ENCODE data around the gene PHF13. TPM values are rescaled to one million over a fixed set of nuclear protein-coding genes. Genes with fewer than 3 reads are reported as not detected.
A peak's percentile ranks its signal among the peaks of the same experiment; 100 is the strongest.

Gene PHF13
- total and polyA plus RNA-seq, 9 of the 15 experiments (the other 6 are each of a cell fraction or from before 2014, with no cell fraction given) = 1.8 to 36.1 (median 11.7) TPM

DNA sequence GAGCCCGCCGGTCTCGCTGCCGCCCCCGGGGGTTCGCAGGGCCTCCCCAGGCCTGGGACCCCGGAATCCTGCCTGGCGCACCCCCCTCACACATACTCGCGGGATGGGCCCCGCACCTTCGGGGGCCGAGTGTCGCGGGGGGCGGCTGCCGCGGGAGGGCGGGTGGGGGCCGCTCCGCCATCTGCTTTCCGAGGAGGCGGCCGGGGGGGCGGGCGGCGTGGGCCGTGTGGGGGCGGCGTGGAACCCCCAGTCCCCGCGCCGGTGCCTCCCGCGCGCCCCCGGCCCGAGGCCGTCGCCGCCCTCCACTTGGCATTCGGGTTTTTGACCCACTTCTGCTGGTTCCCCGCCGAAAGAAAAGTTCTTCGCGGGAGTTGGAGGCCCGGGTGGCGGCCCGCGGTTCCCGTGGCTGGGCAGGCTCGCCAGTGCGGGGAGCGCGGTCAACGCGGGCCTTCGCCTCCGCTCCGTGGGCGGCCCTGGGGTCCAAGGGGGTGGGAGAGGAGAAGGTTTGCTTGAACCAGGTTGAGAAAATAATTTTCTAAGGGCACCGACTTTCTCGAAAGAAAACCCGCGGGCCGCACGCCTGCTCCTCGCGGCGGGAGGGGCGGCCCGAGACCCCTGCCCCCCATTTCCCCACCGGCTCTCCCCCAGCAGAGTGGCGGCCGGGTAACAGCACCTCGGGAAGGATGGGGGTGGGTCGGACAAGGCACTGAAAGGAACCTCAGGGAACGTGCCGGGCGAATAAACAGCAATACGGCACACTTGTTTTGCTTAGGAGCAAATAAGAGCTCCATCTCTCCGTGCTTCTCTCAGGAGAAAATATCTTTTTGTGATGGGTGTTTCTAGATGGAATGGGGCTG is 1.6 kb downstream of the PHF13 start (continued):
- TF ChIP-seq, protein P1, sequence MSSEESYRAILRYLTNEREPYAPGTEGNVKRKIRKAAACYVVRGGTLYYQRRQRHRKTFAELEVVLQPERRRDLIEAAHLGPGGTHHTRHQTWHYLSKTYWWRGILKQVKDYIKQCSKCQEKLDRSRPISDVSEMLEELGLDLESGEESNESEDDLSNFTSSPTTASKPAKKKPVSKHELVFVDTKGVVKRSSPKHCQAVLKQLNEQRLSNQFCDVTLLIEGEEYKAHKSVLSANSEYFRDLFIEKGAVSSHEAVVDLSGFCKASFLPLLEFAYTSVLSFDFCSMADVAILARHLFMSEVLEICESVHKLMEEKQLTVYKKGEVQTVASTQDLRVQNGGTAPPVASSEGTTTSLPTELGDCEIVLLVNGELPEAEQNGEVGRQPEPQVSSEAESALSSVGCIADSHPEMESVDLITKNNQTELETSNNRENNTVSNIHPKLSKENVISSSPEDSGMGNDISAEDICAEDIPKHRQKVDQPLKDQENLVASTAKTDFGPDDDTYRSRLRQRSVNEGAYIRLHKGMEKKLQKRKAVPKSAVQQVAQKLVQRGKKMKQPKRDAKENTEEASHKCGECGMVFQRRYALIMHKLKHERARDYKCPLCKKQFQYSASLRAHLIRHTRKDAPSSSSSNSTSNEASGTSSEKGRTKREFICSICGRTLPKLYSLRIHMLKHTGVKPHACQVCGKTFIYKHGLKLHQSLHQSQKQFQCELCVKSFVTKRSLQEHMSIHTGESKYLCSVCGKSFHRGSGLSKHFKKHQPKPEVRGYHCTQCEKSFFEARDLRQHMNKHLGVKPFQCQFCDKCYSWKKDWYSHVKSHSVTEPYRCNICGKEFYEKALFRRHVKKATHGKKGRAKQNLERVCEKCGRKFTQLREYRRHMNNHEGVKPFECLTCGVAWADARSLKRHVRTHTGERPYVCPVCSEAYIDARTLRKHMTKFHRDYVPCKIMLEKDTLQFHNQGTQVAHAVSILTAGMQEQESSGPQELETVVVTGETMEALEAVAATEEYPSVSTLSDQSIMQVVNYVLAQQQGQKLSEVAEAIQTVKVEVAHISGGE (CRISPR knock-in tag; IDR thresholded peaks at IDR 0.05) = 0 out of 6 replicates have a peak, but pooled peaks of 1 of the 3 experiments have one; percentile 6
- TF ChIP-seq CBX5 (IDR thresholded peaks at IDR 0.05; ENCODE audit: borderline replicate concordance, low read depth) (no peak), RAD21 (CRISPR knock-in tag; conservative IDR thresholded peaks at IDR 0.05 in 1 of 2, IDR thresholded peaks at IDR 0.05 in 1 of 2) (no peak), ZNF57 (CRISPR knock-in tag; IDR thresholded peaks at IDR 0.05) (no peak), SNIP1 (IDR thresholded peaks at IDR 0.05; ENCODE audit: low read depth) (no peak), SRF (CRISPR knock-in tag; IDR thresholded peaks at IDR 0.05) (no peak), CHD1 (IDR thresholded peaks at IDR 0.05; ENCODE audit: low read length) (peak; percentile 62), HIVEP1 (CRISPR knock-in tag; IDR thresholded peaks at IDR 0.05) (no peak), MCM5 (IDR thresholded peaks at IDR 0.05; ENCODE audit: low read depth) (no peak), SMAD3 (CRISPR knock-in tag; conservative IDR thresholded peaks at IDR 0.05) (no peak), ZNF3 (CRISPR knock-in tag; IDR thresholded peaks at IDR 0.05) (no peak), KDM2B (CRISPR knock-in tag; IDR thresholded peaks at IDR 0.05) (peak; percentile 78; the same call in 1 of the 2 replicates), E2F3 (CRISPR knock-in tag; IDR thresholded peaks at IDR 0.05) (no peak), MEF2A (IDR thresholded peaks at IDR 0.05; ENCODE audit: control insufficient read depth, low read depth, low read length) (no peak), TAF1 (IDR thresholded peaks at IDR 0.05; ENCODE audit: control insufficient read depth, extremely low read depth, insufficient read depth, low read length, severe bottlenecking) (no peak)
- TF ChIP-seq, protein P2, sequence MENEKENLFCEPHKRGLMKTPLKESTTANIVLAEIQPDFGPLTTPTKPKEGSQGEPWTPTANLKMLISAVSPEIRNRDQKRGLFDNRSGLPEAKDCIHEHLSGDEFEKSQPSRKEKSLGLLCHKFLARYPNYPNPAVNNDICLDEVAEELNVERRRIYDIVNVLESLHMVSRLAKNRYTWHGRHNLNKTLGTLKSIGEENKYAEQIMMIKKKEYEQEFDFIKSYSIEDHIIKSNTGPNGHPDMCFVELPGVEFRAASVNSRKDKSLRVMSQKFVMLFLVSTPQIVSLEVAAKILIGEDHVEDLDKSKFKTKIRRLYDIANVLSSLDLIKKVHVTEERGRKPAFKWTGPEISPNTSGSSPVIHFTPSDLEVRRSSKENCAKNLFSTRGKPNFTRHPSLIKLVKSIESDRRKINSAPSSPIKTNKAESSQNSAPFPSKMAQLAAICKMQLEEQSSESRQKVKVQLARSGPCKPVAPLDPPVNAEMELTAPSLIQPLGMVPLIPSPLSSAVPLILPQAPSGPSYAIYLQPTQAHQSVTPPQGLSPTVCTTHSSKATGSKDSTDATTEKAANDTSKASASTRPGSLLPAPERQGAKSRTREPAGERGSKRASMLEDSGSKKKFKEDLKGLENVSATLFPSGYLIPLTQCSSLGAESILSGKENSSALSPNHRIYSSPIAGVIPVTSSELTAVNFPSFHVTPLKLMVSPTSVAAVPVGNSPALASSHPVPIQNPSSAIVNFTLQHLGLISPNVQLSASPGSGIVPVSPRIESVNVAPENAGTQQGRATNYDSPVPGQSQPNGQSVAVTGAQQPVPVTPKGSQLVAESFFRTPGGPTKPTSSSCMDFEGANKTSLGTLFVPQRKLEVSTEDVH (IDR thresholded peaks at IDR 0.05; ENCODE audit: low read depth, partially characterized antibody) = no peak
- TF ChIP-seq, protein P3, sequence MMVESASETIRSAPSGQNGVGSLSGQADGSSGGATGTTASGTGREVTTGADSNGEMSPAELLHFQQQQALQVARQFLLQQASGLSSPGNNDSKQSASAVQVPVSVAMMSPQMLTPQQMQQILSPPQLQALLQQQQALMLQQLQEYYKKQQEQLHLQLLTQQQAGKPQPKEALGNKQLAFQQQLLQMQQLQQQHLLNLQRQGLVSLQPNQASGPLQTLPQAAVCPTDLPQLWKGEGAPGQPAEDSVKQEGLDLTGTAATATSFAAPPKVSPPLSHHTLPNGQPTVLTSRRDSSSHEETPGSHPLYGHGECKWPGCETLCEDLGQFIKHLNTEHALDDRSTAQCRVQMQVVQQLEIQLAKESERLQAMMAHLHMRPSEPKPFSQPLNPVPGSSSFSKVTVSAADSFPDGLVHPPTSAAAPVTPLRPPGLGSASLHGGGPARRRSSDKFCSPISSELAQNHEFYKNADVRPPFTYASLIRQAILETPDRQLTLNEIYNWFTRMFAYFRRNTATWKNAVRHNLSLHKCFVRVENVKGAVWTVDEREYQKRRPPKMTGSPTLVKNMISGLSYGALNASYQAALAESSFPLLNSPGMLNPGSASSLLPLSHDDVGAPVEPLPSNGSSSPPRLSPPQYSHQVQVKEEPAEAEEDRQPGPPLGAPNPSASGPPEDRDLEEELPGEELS (CRISPR knock-in tag; IDR thresholded peaks at IDR 0.05; ENCODE audit: borderline replicate concordance) = no peak

All from K562 (cell line).